ENCODE measurements around the gene EXD1.

DNA sequence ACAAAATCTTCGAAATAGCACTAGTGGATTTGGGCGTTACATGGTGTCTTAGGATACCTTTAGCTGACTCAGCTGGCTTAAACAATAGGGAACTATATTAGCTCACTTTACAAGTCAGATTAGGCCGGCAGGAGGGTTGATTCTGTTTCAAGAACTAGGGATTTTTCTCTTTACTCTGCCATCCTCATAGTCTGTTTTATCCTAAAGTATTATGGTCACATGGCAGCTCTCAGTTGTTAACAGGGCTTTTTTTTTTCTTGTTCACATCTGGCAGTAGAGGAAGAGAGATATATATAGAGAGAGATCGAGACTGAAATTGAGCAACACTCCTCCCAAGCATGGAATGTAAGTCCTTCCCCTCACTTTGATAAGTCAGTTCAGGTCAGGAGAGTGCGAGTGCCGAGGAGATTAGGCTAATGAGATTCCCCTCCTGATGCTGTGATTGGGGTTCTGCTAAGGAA lies 33.4 kb upstream of the EXD1 start:
- no peak for TF ChIP-seq POLR2A (IDR thresholded peaks at IDR 0.05; ENCODE audit: low read length)
- no peak for TF ChIP-seq GATA1 (IDR thresholded peaks at IDR 0.05; ENCODE audit: low read depth, low read length)

All from erythroblast (primary cell).